ENCODE results near the gene PFKP.

PFKP gene

DNA sequence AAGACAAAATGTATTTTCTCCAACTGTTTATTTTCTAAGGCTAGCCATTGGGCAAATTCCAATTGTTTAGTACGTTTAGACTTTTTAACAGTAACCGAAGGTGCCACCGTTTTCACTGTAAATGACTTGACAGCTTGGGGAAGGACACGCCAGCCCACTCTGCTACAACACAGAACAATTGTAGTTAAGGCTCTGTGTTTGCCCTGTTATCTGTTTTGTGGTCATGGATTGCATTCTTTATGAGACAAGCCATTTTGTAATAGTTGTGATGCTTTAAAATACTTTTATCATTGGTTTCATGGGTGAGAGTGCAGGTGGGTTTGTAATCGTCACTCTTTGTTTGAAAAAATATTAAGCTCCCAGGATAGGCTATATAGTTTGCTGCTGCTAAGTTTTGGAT is 111.8 kb downstream of the PFKP start:
- Histone ChIP-seq H3K9me3 (ENCODE audit: control insufficient read depth in 2 of 2, low read length in 2 of 2) (no peaks in the 10 kb centered on the region), H3K4me3 (ENCODE audit: low read length in 2 of 2) (no peak overlapping the region), H3K4me1 (ENCODE audit: control insufficient read depth in 2 of 2, insufficient read depth in 2 of 2, low read length in 2 of 2) (no peaks in the 10 kb centered on the region), H3K9ac (ENCODE audit: low read depth in 1 of 2, low read length in 2 of 2) (no peak overlapping the region), H3K27ac (ENCODE audit: low read depth in 2 of 2, low read length in 2 of 2) (no peak overlapping the region), H3K36me3 (ENCODE audit: control insufficient read depth in 2 of 2, insufficient read depth in 2 of 2, low read length in 2 of 2) (no peaks in the 10 kb centered on the region), H3K27me3 (ENCODE audit: control insufficient read depth in 2 of 2, insufficient read depth in 2 of 2, low read length in 2 of 2) (no peaks in the 10 kb centered on the region)

DNA sequence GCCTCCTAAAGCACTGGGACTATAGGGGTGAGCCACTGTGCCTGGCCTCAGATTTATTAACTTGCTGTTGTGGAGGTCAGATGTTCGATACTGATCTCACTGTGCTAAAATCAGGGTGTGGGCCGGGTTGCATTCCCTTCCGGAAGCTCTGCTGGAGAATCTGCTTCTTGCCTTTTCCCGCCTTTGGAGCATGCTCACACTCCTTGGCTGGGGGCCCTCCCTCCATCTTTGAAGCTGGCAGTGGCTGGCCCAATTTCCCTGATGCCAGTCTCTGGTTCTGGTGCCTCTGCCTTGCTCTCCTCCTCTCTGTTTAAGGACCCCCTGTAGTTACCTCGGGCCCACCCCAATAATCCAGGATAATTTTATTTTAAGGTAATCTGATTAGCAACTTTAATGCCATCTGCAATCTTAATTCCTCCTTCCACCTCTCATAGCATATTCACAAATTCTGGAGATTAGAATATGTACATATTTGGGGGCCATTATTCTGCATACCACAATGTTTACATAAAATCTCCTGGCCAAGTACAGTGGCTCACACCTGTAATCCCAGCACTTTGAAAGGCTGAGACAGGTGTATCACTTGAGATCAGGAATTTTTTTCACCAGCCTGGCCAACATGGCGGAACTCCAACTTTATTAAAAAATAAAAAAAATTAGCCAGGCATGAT is 113.1 kb downstream of the PFKP start:
- Histone ChIP-seq H3K4me1 (ENCODE audit: control insufficient read depth in 2 of 2, insufficient read depth in 2 of 2, low read length in 2 of 2) (no peaks in the 10 kb centered on the region), H3K36me3 (ENCODE audit: control insufficient read depth in 2 of 2, insufficient read depth in 2 of 2, low read length in 2 of 2) (no peaks in the 10 kb centered on the region), H3K9ac (ENCODE audit: low read depth in 1 of 2, low read length in 2 of 2) (no peak overlapping the region), H3K4me3 (ENCODE audit: low read length in 2 of 2) (no peak overlapping the region), H3K27ac (ENCODE audit: low read depth in 2 of 2, low read length in 2 of 2) (no peak overlapping the region), H3K9me3 (ENCODE audit: control insufficient read depth in 2 of 2, low read length in 2 of 2) (no peaks in the 10 kb centered on the region), H3K27me3 (ENCODE audit: control insufficient read depth in 2 of 2, insufficient read depth in 2 of 2, low read length in 2 of 2) (no peaks in the 10 kb centered on the region)

DNA sequence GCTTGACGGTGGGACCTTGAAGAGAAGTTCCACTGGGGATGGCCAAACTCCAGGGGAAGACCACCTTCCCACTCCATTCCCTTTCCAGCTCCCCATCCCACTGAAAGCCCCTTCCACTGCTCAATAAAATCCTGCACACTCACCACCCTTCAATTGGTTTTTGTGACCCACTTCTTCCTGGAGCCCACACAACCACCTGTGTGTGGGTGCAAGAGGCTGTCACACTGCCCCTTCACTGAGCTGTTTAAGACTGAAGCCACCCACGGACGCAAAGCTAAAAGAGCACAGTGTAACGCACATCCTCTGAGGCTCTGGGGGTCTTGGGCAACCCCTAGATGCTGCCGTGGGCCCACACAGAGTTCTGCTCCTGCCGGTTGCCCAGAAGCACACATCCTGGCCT is 118.0 kb downstream of the PFKP start:
- Histone ChIP-seq H3K9me3 (ENCODE audit: control insufficient read depth in 2 of 2, low read length in 2 of 2) (no peaks in the 10 kb centered on the region), H3K27ac (ENCODE audit: low read depth in 2 of 2, low read length in 2 of 2) (no peak overlapping the region), H3K27me3 (ENCODE audit: control insufficient read depth in 2 of 2, insufficient read depth in 2 of 2, low read length in 2 of 2) (no peaks in the 10 kb centered on the region), H3K4me1 (ENCODE audit: control insufficient read depth in 2 of 2, insufficient read depth in 2 of 2, low read length in 2 of 2) (no peaks in the 10 kb centered on the region), H3K36me3 (ENCODE audit: control insufficient read depth in 2 of 2, insufficient read depth in 2 of 2, low read length in 2 of 2) (no peaks in the 10 kb centered on the region), H3K4me3 (ENCODE audit: low read length in 2 of 2) (no peak overlapping the region), H3K9ac (ENCODE audit: low read depth in 1 of 2, low read length in 2 of 2) (no peak overlapping the region)

DNA sequence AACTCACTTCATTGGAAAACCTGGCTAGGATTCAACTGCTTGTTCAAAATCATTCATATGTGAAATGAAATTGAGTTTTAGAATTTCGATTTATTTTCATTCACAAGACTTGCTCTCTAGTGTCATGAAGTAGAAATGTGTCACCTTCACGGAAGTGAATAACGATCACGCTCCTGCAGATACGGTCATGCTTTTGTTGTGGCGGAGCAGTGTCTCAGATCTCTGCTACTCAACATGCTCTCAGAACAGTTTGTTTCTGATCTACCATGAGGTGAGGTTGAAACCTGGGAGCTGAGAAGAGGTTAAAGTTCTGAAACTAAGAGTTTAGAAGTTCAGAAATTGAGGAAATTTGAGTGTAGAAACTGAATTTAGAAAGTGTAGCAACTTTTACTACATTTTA is 119.0 kb downstream of the PFKP start:
- H3K36me3 ChIP-seq (ENCODE audit: control insufficient read depth in 2 of 2, insufficient read depth in 2 of 2, low read length in 2 of 2) = no peaks in the 10 kb centered on the region
- no peaks in the 10 kb centered on the region for H3K9me3 ChIP-seq (ENCODE audit: control insufficient read depth in 2 of 2, low read length in 2 of 2)
- H3K4me3 ChIP-seq (ENCODE audit: low read length in 2 of 2) = no peak overlapping the region
- H3K4me1 ChIP-seq (ENCODE audit: control insufficient read depth in 2 of 2, insufficient read depth in 2 of 2, low read length in 2 of 2) = no peaks in the 10 kb centered on the region
- peaks cover 0 to 3% of the 10 kb centered on the region in 2 donors for H3K27me3 ChIP-seq (ENCODE audit: control insufficient read depth in 2 of 2, insufficient read depth in 2 of 2, low read length in 2 of 2)
- no peak overlapping the region for H3K9ac ChIP-seq (ENCODE audit: low read depth in 1 of 2, low read length in 2 of 2)
- no peak overlapping the region for H3K27ac ChIP-seq (ENCODE audit: low read depth in 2 of 2, low read length in 2 of 2)
